ENCODE results near the gene AKT2. TPM values are rescaled to one million over a fixed set of nuclear protein-coding genes. Genes with fewer than 3 reads are reported as not detected.

Gene AKT2
- total RNA-seq, 1 experiment from 2014 or later = 2,376 TPM

- ATAC-seq (peak; percentile 96), DNase-seq (ENCODE audit: low read depth, low spot score) (peak; percentile 100)
- Histone ChIP-seq H3K4me1 (ENCODE audit: control insufficient read depth, insufficient read depth, low read length) (peaks cover 51% of the 10 kb centered on the region), H3K27me3 (ENCODE audit: control insufficient read depth, insufficient read depth, low read length) (no peaks in the 10 kb centered on the region), H3K9me3 (ENCODE audit: control insufficient read depth, insufficient read depth, low read depth, low read length) (no peaks in the 10 kb centered on the region), H3K4me3 (ENCODE audit: low read depth in 2 of 2, low read length in 2 of 2) (peak overlapping the region; percentile 36 to 47), H3K36me3 (ENCODE audit: control insufficient read depth, insufficient read depth, low read length) (peaks cover 9% of the 10 kb centered on the region; the same call in 1 of the 2 replicates), H3K27ac (ENCODE audit: low read length) (peak overlapping the region; percentile 89)
- TSS peak; percentile 100 for BruUV-seq (replicated peaks)
- POLR2A ChIA-PET = interaction anchor here (0.6 to 1.6 kb wide), 15 partner anchors 8 to 706 kb away, joined by 3 to 10 read pairs (median 5); partner anchors contain the start of gene ZNF780A
- TF ChIP-seq CTCF (IDR thresholded peaks at IDR 0.05) (no peak), TCF7L2 (IDR thresholded peaks at IDR 0.05; ENCODE audit: low read depth, low read length) (no peak), SIN3A (IDR thresholded peaks at IDR 0.05; ENCODE audit: borderline replicate concordance, insufficient read depth, low read depth, low read length) (no peak), POLR2AphosphoS5 (IDR thresholded peaks at IDR 0.05; ENCODE audit: low read depth, low read length) (no peak)
- TF ChIP-seq, protein P1, sequence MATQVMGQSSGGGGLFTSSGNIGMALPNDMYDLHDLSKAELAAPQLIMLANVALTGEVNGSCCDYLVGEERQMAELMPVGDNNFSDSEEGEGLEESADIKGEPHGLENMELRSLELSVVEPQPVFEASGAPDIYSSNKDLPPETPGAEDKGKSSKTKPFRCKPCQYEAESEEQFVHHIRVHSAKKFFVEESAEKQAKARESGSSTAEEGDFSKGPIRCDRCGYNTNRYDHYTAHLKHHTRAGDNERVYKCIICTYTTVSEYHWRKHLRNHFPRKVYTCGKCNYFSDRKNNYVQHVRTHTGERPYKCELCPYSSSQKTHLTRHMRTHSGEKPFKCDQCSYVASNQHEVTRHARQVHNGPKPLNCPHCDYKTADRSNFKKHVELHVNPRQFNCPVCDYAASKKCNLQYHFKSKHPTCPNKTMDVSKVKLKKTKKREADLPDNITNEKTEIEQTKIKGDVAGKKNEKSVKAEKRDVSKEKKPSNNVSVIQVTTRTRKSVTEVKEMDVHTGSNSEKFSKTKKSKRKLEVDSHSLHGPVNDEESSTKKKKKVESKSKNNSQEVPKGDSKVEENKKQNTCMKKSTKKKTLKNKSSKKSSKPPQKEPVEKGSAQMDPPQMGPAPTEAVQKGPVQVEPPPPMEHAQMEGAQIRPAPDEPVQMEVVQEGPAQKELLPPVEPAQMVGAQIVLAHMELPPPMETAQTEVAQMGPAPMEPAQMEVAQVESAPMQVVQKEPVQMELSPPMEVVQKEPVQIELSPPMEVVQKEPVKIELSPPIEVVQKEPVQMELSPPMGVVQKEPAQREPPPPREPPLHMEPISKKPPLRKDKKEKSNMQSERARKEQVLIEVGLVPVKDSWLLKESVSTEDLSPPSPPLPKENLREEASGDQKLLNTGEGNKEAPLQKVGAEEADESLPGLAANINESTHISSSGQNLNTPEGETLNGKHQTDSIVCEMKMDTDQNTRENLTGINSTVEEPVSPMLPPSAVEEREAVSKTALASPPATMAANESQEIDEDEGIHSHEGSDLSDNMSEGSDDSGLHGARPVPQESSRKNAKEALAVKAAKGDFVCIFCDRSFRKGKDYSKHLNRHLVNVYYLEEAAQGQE (IDR thresholded peaks at IDR 0.05; ENCODE audit: insufficient read depth in 1 of 2, low read depth in 2 of 2, low read length in 1 of 2) = no peak
- in situ Hi-C loops (cut with HindIII; ENCODE audit: low pct_unique_long_range_greater_than_20kb, low sequenced_read_pairs) = no loop called here
- CTCF ChIA-PET = interaction anchor here (0.6 to 9.2 kb wide), 13 partner anchors 12 to 519 kb away, joined by 3 to 116 read pairs (median 4); partner anchors contain the start of gene TTC9B
- intact Hi-C loops (cut with micrococcal nuclease; ENCODE audit: unreplicated experiment) = no loop called here
These were observed 449 bp upstream of the AKT2 start for GRCh38 chr19:40285353-40286234.

- intact Hi-C loops (cut with micrococcal nuclease; ENCODE audit: unreplicated experiment) = no loop called here
- H3K36me3 ChIP-seq (ENCODE audit: control insufficient read depth, insufficient read depth, low read length) = peaks cover 9% of the 10 kb centered on the region; the same call in 1 of the 2 replicates
- POLR2A ChIA-PET = interaction anchor here (0.5 to 1.1 kb wide), 6 partner anchors 14 to 893 kb away, joined by 3 to 9 read pairs (median 3); partner anchors contain the start of gene PAF1
These were observed 969 bp downstream of the AKT2 start for GRCh38 chr19:40284251-40284500.

More at GRCh38 chr19:40284251-40284500, 969 bp downstream of the AKT2 start:
- ATAC-seq = no peak
- Histone ChIP-seq H3K9me3 (ENCODE audit: control insufficient read depth, insufficient read depth, low read depth, low read length) (no peaks in the 10 kb centered on the region), H3K4me3 (ENCODE audit: low read depth in 2 of 2, low read length in 2 of 2) (peak overlapping the region; percentile 36 to 47), H3K27ac (ENCODE audit: low read length) (peak overlapping the region; percentile 82), H3K4me1 (ENCODE audit: control insufficient read depth, insufficient read depth, low read length) (peaks cover 64% of the 10 kb centered on the region), H3K27me3 (ENCODE audit: control insufficient read depth, insufficient read depth, low read length) (no peaks in the 10 kb centered on the region)
- DNase-seq (ENCODE audit: low read depth, low spot score) = no peak
- in situ Hi-C loops (cut with HindIII; ENCODE audit: low pct_unique_long_range_greater_than_20kb, low sequenced_read_pairs) = no loop called here
- TSS peak; percentile 83 for BruUV-seq (replicated peaks)
- TF ChIP-seq TCF7L2 (IDR thresholded peaks at IDR 0.05; ENCODE audit: low read depth, low read length) = no peak
- no peak for TF ChIP-seq CTCF (IDR thresholded peaks at IDR 0.05)
- TF ChIP-seq POLR2AphosphoS5 (IDR thresholded peaks at IDR 0.05; ENCODE audit: low read depth, low read length) = no peak
- TF ChIP-seq SIN3A (IDR thresholded peaks at IDR 0.05; ENCODE audit: borderline replicate concordance, insufficient read depth, low read depth, low read length) = no peak
- TF ChIP-seq, protein P1 (IDR thresholded peaks at IDR 0.05; ENCODE audit: insufficient read depth in 1 of 2, low read depth in 2 of 2, low read length in 1 of 2) = no peak
- CTCF ChIA-PET = interaction anchor here (0.6 to 9.2 kb wide), 9 partner anchors 17 to 1336 kb away, joined by 3 to 116 read pairs (median 4); no protein-coding TSS in a partner anchor

Measured in Panc1 (cell line).